ENCODE measurements around the gene COX7A2L. TPM values are rescaled to one million over a fixed set of nuclear protein-coding genes. Genes with fewer than 3 reads are reported as not detected.

COX7A2L gene
- total RNA-seq, 3 donors from 2014 or later (not counting 1 experiment from before 2014, with no cell fraction given): 45.8 to 59.1 (median 58.1) TPM

DNA sequence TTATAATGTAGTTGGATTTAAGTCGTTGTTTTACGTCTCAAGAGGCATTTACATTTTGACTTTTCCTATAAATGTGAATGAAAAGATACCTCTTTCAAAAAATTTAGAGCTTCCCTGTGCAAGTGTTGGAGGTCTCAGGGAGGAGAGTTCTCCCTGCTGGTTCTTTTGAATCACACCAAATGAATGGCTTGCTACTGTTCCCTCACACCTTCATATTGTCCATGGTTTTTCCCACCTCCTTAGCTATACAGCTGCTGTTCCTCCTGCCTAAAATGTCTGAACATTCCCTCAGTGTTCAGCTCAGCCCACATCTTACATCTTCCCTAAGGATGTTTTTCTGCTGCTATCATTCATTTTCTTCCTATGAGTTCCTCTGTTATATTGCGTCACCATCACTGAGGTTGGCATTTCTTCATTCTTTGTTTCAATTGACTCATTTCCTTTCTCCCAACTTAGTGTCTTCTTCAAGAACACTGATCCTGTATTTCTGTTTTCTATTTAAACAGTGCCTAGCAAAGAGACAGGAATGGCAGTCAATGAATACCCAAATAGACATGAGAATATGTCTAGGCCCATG, 46.0 kb downstream of the COX7A2L start:
- intact Hi-C loops (cut with micrococcal nuclease): no loop called here
- Histone ChIP-seq H3K36me3 (ENCODE audit: control insufficient read depth, insufficient read depth, low read length) (peaks cover 40% of the 10 kb centered on the region), H3K4me3 (ENCODE audit: low read length) (no peak overlapping the region)

DNA sequence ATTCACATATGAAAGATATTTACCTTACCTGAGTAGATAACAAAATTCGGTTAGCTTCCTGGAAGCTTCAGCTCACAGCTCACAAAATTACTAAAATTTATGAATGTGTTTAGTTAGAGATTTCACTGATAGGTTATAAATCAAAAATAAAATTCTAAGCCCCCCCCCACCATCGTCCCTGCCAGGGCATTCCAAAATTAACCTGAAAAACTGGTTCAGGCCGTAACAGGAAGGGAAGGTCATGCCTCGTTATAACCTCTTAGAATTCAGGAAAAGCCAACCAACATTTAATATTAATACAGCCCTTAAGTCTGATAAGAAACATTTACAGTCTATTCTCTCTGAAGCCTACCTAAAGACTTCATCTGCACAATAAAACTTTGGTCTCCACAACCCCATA, 48.9 kb downstream of the COX7A2L start:
- 100% methylated on average over 3 of the region's 4 CpGs for WGBS (ENCODE audit: insufficient coverage)
- Histone ChIP-seq H3K27ac (ENCODE audit: low read length) (no peak overlapping the region), H3K36me3 (ENCODE audit: control insufficient read depth, insufficient read depth, low read length) (peaks cover 23% of the 10 kb centered on the region), H3K4me1 (ENCODE audit: control insufficient read depth, insufficient read depth, low read length) (no peaks in the 10 kb centered on the region), H3K9me3 (ENCODE audit: control insufficient read depth, insufficient read depth, low read length) (no peaks in the 10 kb centered on the region), H3K27me3 (ENCODE audit: control insufficient read depth, insufficient read depth, low read length) (no peaks in the 10 kb centered on the region), H3K4me3 (ENCODE audit: low read length) (no peak overlapping the region)
- H3K4me1 Mint-ChIP-seq: no peaks in the 10 kb centered on the region
- H3K36me3 Mint-ChIP-seq: no peaks in the 10 kb centered on the region
- intact Hi-C loops (cut with micrococcal nuclease): no loop called here
- no peak overlapping the region for H3K4me3 Mint-ChIP-seq
- DNase-seq (no peak), ATAC-seq (no peak)
- H3K27ac Mint-ChIP-seq: no peak overlapping the region
- TF ChIP-seq, protein P1, sequence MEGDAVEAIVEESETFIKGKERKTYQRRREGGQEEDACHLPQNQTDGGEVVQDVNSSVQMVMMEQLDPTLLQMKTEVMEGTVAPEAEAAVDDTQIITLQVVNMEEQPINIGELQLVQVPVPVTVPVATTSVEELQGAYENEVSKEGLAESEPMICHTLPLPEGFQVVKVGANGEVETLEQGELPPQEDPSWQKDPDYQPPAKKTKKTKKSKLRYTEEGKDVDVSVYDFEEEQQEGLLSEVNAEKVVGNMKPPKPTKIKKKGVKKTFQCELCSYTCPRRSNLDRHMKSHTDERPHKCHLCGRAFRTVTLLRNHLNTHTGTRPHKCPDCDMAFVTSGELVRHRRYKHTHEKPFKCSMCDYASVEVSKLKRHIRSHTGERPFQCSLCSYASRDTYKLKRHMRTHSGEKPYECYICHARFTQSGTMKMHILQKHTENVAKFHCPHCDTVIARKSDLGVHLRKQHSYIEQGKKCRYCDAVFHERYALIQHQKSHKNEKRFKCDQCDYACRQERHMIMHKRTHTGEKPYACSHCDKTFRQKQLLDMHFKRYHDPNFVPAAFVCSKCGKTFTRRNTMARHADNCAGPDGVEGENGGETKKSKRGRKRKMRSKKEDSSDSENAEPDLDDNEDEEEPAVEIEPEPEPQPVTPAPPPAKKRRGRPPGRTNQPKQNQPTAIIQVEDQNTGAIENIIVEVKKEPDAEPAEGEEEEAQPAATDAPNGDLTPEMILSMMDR (IDR thresholded peaks at IDR 0.05): no peak
- H3K9me3 Mint-ChIP-seq: no peaks in the 10 kb centered on the region
- no peaks in the 10 kb centered on the region for H3K27me3 Mint-ChIP-seq (ENCODE audit: low read depth in 2 of 2)

More for the DNA sequence above, 46.0 kb downstream of the COX7A2L start:
- H3K9me3 Mint-ChIP-seq: no peaks in the 10 kb centered on the region
- peaks cover 0 to 4% of the 10 kb centered on the region in 2 donors for H3K4me1 Mint-ChIP-seq
- no peak overlapping the region for H3K27ac Mint-ChIP-seq
- Histone ChIP-seq H3K4me1 (ENCODE audit: control insufficient read depth, insufficient read depth, low read length) (no peaks in the 10 kb centered on the region), H3K27me3 (ENCODE audit: control insufficient read depth, insufficient read depth, low read length) (no peaks in the 10 kb centered on the region), H3K27ac (ENCODE audit: low read length) (no peak overlapping the region), H3K9me3 (ENCODE audit: control insufficient read depth, insufficient read depth, low read length) (no peaks in the 10 kb centered on the region)
- no peaks in the 10 kb centered on the region for H3K27me3 Mint-ChIP-seq (ENCODE audit: low read depth in 2 of 2)
- no peak overlapping the region for H3K4me3 Mint-ChIP-seq
- 82% methylated on average over 1 of the region's 3 CpGs for WGBS (ENCODE audit: insufficient coverage)
- TF ChIP-seq, protein P1 (IDR thresholded peaks at IDR 0.05): no peak
- H3K36me3 Mint-ChIP-seq: no peaks in the 10 kb centered on the region
- DNase-seq (no peak), ATAC-seq (no peak)

DNA sequence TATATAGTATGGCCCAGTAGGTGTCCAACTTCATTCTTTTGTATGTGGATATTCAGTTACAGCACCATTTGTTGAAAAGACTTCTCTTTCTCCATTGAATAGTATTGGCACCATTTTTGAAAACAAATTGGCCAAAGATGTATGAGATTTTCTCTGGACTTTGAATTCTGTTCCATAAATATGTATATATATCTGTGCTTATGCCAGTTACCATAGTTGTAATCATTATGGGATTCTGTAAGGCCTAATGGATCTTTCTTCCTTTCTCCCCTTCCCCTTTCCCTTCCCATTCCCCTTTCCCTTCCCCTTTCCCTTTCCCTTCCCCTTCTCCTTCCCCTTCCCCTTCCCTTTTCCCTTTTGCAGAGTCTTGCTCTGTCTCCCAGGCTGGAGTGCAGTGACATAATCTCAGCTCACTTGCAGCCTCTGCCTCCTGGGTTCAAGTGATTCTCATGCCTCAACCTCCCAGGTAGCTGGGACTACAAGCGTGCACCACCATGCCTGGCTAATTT, 51.0 kb downstream of the COX7A2L start:
- no peaks in the 10 kb centered on the region for H3K27me3 ChIP-seq (ENCODE audit: control insufficient read depth, insufficient read depth, low read length)
- no peak for ATAC-seq
- H3K9me3 ChIP-seq (ENCODE audit: control insufficient read depth, insufficient read depth, low read length): no peaks in the 10 kb centered on the region
- no peak overlapping the region for H3K27ac ChIP-seq (ENCODE audit: low read length)
- H3K9me3 Mint-ChIP-seq: no peaks in the 10 kb centered on the region
- no peak overlapping the region for H3K4me3 Mint-ChIP-seq
- DNase-seq: no peak
- no peaks in the 10 kb centered on the region for H3K4me1 ChIP-seq (ENCODE audit: control insufficient read depth, insufficient read depth, low read length)
- H3K27me3 Mint-ChIP-seq (ENCODE audit: low read depth in 2 of 2): no peaks in the 10 kb centered on the region
- H3K36me3 ChIP-seq (ENCODE audit: control insufficient read depth, insufficient read depth, low read length): peaks cover 17% of the 10 kb centered on the region
- TF ChIP-seq, protein P1 (IDR thresholded peaks at IDR 0.05): no peak
- H3K4me3 ChIP-seq (ENCODE audit: low read length): no peak overlapping the region
- intact Hi-C loops (cut with micrococcal nuclease): no loop called here
- WGBS (ENCODE audit: insufficient coverage): 93% methylated on average over 1 of the region's 1 CpG
- H3K27ac Mint-ChIP-seq: no peak overlapping the region
- H3K4me1 Mint-ChIP-seq: peaks cover 0 to 5% of the 10 kb centered on the region in 2 donors
- no peaks in the 10 kb centered on the region for H3K36me3 Mint-ChIP-seq

DNA sequence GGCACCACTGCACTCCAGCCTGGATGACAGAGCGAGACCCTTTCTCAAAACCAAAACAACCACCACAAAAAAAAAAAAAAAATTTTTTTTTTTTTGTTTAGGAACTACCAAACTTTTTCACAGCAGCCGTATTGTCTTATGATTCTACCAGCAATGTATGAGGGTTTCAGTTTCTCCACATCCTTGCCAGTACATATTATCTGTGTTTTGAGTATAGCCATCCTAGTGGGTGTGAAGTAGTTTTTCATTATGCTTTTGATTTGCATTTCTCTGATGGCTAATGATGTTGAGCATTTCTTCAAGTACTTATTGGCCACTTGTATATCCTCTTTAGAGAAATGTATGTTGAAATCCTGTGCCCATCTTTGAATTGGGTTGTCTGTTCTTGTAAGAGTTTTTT, 51.7 kb downstream of the COX7A2L start:
- Mint-ChIP-seq H3K4me3 (no peak overlapping the region), H3K27ac (no peak overlapping the region), H3K9me3 (no peaks in the 10 kb centered on the region), H3K27me3 (ENCODE audit: low read depth in 2 of 2) (no peaks in the 10 kb centered on the region), H3K36me3 (peaks cover 2% of the 10 kb centered on the region), H3K4me1 (peaks cover 0 to 5% of the 10 kb centered on the region in 2 donors)
- ATAC-seq: no peak
- Histone ChIP-seq H3K27me3 (ENCODE audit: control insufficient read depth, insufficient read depth, low read length) (no peaks in the 10 kb centered on the region), H3K27ac (ENCODE audit: low read length) (no peak overlapping the region), H3K4me3 (ENCODE audit: low read length) (no peak overlapping the region), H3K9me3 (ENCODE audit: control insufficient read depth, insufficient read depth, low read length) (no peaks in the 10 kb centered on the region), H3K36me3 (ENCODE audit: control insufficient read depth, insufficient read depth, low read length) (peaks cover 22% of the 10 kb centered on the region), H3K4me1 (ENCODE audit: control insufficient read depth, insufficient read depth, low read length) (no peaks in the 10 kb centered on the region)
- TF ChIP-seq, protein P1 (IDR thresholded peaks at IDR 0.05): no peak
- WGBS (ENCODE audit: insufficient coverage): no CpG with 5 or more reads among the region's 2 CpGs
- no peak for DNase-seq
- intact Hi-C loops (cut with micrococcal nuclease): no loop called here
